ENCODE measurements around the gene IFNA17. TPM values are rescaled to one million over a fixed set of nuclear protein-coding genes. Genes with fewer than 3 reads are reported as not detected.

IFNA17 gene
- polyA plus RNA-seq (2012; ENCODE audit: missing spikeins): not detected

- DNase-seq (ENCODE audit: insufficient read length) (no peak), FAIRE-seq (no peak)
- TF ChIP-seq TAF1 (IDR thresholded peaks at IDR 0.05; ENCODE audit: borderline replicate concordance, low read depth, low read length): no peak
- TF ChIP-seq POLR2A (IDR thresholded peaks at IDR 0.05; ENCODE audit: low read depth, low read length): no peak
- TF ChIP-seq POLR2AphosphoS5 (IDR thresholded peaks at IDR 0.05; ENCODE audit: low read depth, low read length): no peak
These were observed at the start of gene IFNA17 for GRCh38 chr9:21228122-21228521. Gene IFNA17 (minus strand): TSS chr9:21228222. CDS start chr9:21228173, 49 bp downstream.

- no peak for DNase-seq (ENCODE audit: insufficient read length)
- TF ChIP-seq POLR2A (IDR thresholded peaks at IDR 0.05; ENCODE audit: low read depth, low read length) (no peak), POLR2AphosphoS5 (IDR thresholded peaks at IDR 0.05; ENCODE audit: low read depth, low read length) (no peak), TAF1 (IDR thresholded peaks at IDR 0.05; ENCODE audit: borderline replicate concordance, low read depth, low read length) (no peak)
- no peak for FAIRE-seq
These were observed 40.3 kb upstream of the IFNA17 start for GRCh38 chr9:21268347-21268657.

GRCh38 chr9:21267485-21268346, 39.7 kb upstream of the IFNA17 start:
- TF ChIP-seq TAF1 (IDR thresholded peaks at IDR 0.05; ENCODE audit: borderline replicate concordance, low read depth, low read length): no peak
- no peak for TF ChIP-seq POLR2AphosphoS5 (IDR thresholded peaks at IDR 0.05; ENCODE audit: low read depth, low read length)
- no peak for TF ChIP-seq POLR2A (IDR thresholded peaks at IDR 0.05; ENCODE audit: low read depth, low read length)
- no peak for FAIRE-seq
- no peak for DNase-seq (ENCODE audit: insufficient read length)

GRCh38 chr9:21266733-21267484, 38.9 kb upstream of the IFNA17 start:
- FAIRE-seq: no peak
- TF ChIP-seq TAF1 (IDR thresholded peaks at IDR 0.05; ENCODE audit: borderline replicate concordance, low read depth, low read length): no peak
- TF ChIP-seq POLR2AphosphoS5 (IDR thresholded peaks at IDR 0.05; ENCODE audit: low read depth, low read length): no peak
- no peak for TF ChIP-seq POLR2A (IDR thresholded peaks at IDR 0.05; ENCODE audit: low read depth, low read length)
- DNase-seq (ENCODE audit: insufficient read length): no peak

- TF ChIP-seq POLR2AphosphoS5 (IDR thresholded peaks at IDR 0.05; ENCODE audit: low read depth, low read length) (no peak), POLR2A (IDR thresholded peaks at IDR 0.05; ENCODE audit: low read depth, low read length) (no peak), TAF1 (IDR thresholded peaks at IDR 0.05; ENCODE audit: borderline replicate concordance, low read depth, low read length) (no peak)
- FAIRE-seq: no peak
- no peak for DNase-seq (ENCODE audit: insufficient read length)
These were observed 37.6 kb upstream of the IFNA17 start for GRCh38 chr9:21265421-21266189.

GRCh38 chr9:21255538-21256212, 27.7 kb upstream of the IFNA17 start:
- FAIRE-seq: no peak
- TF ChIP-seq TAF1 (IDR thresholded peaks at IDR 0.05; ENCODE audit: borderline replicate concordance, low read depth, low read length): no peak
- TF ChIP-seq POLR2A (IDR thresholded peaks at IDR 0.05; ENCODE audit: low read depth, low read length): no peak
- TF ChIP-seq POLR2AphosphoS5 (IDR thresholded peaks at IDR 0.05; ENCODE audit: low read depth, low read length): no peak
- no peak for DNase-seq (ENCODE audit: insufficient read length)

- FAIRE-seq (no peak), DNase-seq (ENCODE audit: insufficient read length) (no peak)
- TF ChIP-seq POLR2AphosphoS5 (IDR thresholded peaks at IDR 0.05; ENCODE audit: low read depth, low read length) (no peak), POLR2A (IDR thresholded peaks at IDR 0.05; ENCODE audit: low read depth, low read length) (no peak), TAF1 (IDR thresholded peaks at IDR 0.05; ENCODE audit: borderline replicate concordance, low read depth, low read length) (no peak)
These were observed 24.9 kb upstream of the IFNA17 start for GRCh38 chr9:21252721-21253547.

GRCh38 chr9:21251638-21252037, 23.6 kb upstream of the IFNA17 start:
- DNase-seq (ENCODE audit: insufficient read length) (no peak), FAIRE-seq (no peak)
- TF ChIP-seq POLR2A (IDR thresholded peaks at IDR 0.05; ENCODE audit: low read depth, low read length) (no peak), POLR2AphosphoS5 (IDR thresholded peaks at IDR 0.05; ENCODE audit: low read depth, low read length) (no peak), TAF1 (IDR thresholded peaks at IDR 0.05; ENCODE audit: borderline replicate concordance, low read depth, low read length) (no peak)

GRCh38 chr9:21251190-21251589, 23.2 kb upstream of the IFNA17 start:
- TF ChIP-seq POLR2A (IDR thresholded peaks at IDR 0.05; ENCODE audit: low read depth, low read length): no peak
- TF ChIP-seq TAF1 (IDR thresholded peaks at IDR 0.05; ENCODE audit: borderline replicate concordance, low read depth, low read length): no peak
- TF ChIP-seq POLR2AphosphoS5 (IDR thresholded peaks at IDR 0.05; ENCODE audit: low read depth, low read length): no peak
- FAIRE-seq (peak; percentile 33), DNase-seq (ENCODE audit: insufficient read length) (no peak)

GRCh38 chr9:21244836-21245235, 16.8 kb upstream of the IFNA17 start:
- TF ChIP-seq POLR2AphosphoS5 (IDR thresholded peaks at IDR 0.05; ENCODE audit: low read depth, low read length) (no peak), POLR2A (IDR thresholded peaks at IDR 0.05; ENCODE audit: low read depth, low read length) (no peak), TAF1 (IDR thresholded peaks at IDR 0.05; ENCODE audit: borderline replicate concordance, low read depth, low read length) (no peak)
- FAIRE-seq (no peak), DNase-seq (ENCODE audit: insufficient read length) (no peak)
